IPS DF 6.9 (cell line): ENCODE results near the gene PNPLA3.
"Not testable (repeated sequence)": the region's sequence is repeated elsewhere in the genome, so short reads cannot be mapped to it uniquely, and the experiment has no call there.

Experiments
- DNase-seq: peaks from one replicate; pipeline ENCODE4 v3.0.0-alpha.2; 2013; ENCODE audit warnings: low read depth, low spot score
- H3K27ac ChIP-seq: one replicate; pipeline ENCODE4 v1.5.1; 2013; ENCODE audit warnings: low read length, control low read depth
- H3K27me3 ChIP-seq: 2 replicates; pipeline ENCODE4 v1.6.1; 2013; ENCODE audit warnings: mild to moderate bottlenecking, low read length; ENCODE audit not compliant: control insufficient read depth, insufficient read depth
- H3K36me3 ChIP-seq: 2 replicates; pipeline ENCODE4 v1.6.1; 2013; ENCODE audit warnings: low read length; ENCODE audit not compliant: control insufficient read depth, insufficient read depth
- H3K4me1 ChIP-seq: 2 replicates; pipeline ENCODE4 v1.6.1; 2013; ENCODE audit warnings: low read length; ENCODE audit not compliant: control insufficient read depth, insufficient read depth
- H3K4me3 ChIP-seq: 2 replicates; pipeline ENCODE4 v1.5.1; 2013; ENCODE audit warnings: mild to moderate bottlenecking, low read length
- H3K9me3 ChIP-seq: 2 replicates; pipeline ENCODE4 v1.6.1; 2013; ENCODE audit warnings: low read length, inconsistent platforms; ENCODE audit not compliant: control insufficient read depth, insufficient read depth
- WGBS: extraction: QIAGEN DNeasy Blood & Tissue Kit; methylation state at CpG from one replicate; pipeline ENCODE4 v1.1.7; 2013; ENCODE audit warnings: mixed read lengths, missing lambda C conversion rate; ENCODE audit not compliant: insufficient read length, insufficient coverage; 5-methylcytosine and 5-hydroxymethylcytosine counted together

Gene PNPLA3

DNA sequence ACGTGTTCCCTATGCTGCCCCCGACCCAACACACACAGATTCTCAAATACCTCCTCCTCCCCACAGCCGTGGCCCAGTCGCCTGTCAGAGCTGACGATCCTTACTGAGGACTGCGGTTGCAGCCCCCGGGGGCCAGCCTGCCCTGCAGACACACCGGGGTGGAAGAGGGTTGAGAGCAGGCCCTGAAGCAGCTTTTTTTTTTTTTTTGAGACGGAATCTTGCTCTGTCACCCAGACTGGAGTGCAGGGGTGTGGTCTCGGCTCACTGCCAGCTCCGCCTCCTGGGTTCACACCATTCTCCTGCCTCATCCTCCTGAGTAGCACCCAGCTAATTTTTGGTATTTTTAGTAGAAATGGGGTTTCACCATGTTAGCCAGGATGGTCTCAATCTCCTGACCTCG, 20.6 kb upstream of the PNPLA3 start:
- DNase-seq, H3K4me3 ChIP-seq, H3K27ac ChIP-seq, H3K9me3 ChIP-seq, H3K4me1 ChIP-seq, H3K36me3 ChIP-seq, H3K27me3 ChIP-seq: not testable (repeated sequence)
- no CpG with 5 or more reads among the region's 12 CpGs for WGBS

DNA sequence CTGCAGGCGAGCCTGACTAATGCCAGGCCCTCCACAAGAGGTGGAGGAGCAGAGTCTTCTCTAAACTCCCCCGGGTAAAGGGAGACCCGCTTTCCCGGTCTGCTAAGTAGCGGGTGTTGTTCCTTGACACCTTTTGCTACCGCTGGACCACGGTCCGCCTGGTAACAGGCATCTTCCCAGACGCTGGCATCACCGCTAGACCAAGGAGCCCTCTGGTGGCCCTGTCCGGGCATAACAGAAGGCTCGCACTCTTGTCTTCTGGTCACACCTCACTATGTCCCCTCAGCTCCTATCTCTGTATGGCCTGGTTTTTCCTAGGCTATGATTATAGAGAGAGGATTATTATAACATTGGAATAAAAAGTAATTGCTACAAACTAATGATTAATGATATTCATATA, 19.2 kb upstream of the PNPLA3 start:
- not testable (repeated sequence) for H3K27ac ChIP-seq, H3K27me3 ChIP-seq, H3K36me3 ChIP-seq, DNase-seq, H3K9me3 ChIP-seq, H3K4me1 ChIP-seq, H3K4me3 ChIP-seq
- WGBS = no CpG with 5 or more reads among the region's 12 CpGs

DNA sequence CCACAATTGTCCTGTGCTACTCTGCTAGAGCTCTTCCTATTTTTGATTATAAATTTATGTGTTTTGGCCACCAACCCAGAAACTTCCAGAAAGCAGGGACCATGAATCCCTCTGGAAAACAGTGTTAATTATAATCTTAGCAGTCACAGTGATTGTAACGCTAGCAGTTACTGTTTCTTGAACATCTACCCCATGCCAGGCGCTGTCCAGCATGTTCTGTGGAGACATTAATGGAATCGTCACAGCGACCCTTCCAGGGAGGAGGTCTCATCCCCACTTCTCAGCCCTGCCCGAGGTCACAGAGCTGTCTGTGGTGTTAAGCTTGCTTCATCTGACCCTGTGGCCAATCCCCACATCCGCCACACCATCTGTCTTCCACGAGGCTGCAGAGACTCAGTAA, 17.9 kb upstream of the PNPLA3 start:
- Histone ChIP-seq H3K4me3 (no peak overlapping the region), H3K27me3 (no peaks in the 10 kb centered on the region), H3K4me1 (no peaks in the 10 kb centered on the region), H3K27ac (no peak overlapping the region), H3K36me3 (no peaks in the 10 kb centered on the region), H3K9me3 (no peaks in the 10 kb centered on the region)
- no CpG with 5 or more reads among the region's 7 CpGs for WGBS
- DNase-seq = no peak

GRCh38 chr22:43909708-43910107, 13.9 kb upstream of the PNPLA3 start:
- no peak overlapping the region for H3K4me3 ChIP-seq
- no peaks in the 10 kb centered on the region for H3K27me3 ChIP-seq
- no CpG with 5 or more reads among the region's 1 CpG for WGBS
- H3K36me3 ChIP-seq = no peaks in the 10 kb centered on the region
- no peak overlapping the region for H3K27ac ChIP-seq
- no peaks in the 10 kb centered on the region for H3K9me3 ChIP-seq
- no peaks in the 10 kb centered on the region for H3K4me1 ChIP-seq
- DNase-seq = no peak

GRCh38 chr22:43910178-43910695, 13.4 kb upstream of the PNPLA3 start:
- Histone ChIP-seq H3K9me3 (no peaks in the 10 kb centered on the region), H3K27ac (no peak overlapping the region), H3K4me1 (no peaks in the 10 kb centered on the region), H3K27me3 (no peaks in the 10 kb centered on the region), H3K36me3 (no peaks in the 10 kb centered on the region), H3K4me3 (no peak overlapping the region)
- no peak for DNase-seq
- WGBS = no CpG with 5 or more reads among the region's 6 CpGs

DNA sequence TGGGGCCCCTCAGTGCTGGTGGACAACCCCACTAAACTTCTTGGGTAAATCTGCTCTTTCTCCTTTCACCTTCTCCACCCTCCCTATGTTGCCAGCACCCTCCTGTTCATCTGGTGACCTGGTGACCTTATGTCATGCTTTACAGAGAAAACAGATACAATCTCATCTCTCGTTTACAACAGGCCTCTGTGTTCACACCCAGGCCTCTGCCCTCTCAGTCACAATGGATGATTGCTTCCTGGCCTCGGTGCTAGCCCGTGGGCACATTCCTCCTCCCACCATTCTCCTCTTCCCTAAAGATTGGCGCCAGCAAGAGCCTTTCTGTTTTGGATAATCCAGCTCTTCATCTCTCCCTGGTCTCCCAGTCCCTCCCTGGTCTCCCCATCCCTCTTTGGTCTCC, 12.3 kb upstream of the PNPLA3 start:
- Histone ChIP-seq H3K27me3 (no peaks in the 10 kb centered on the region), H3K27ac (no peak overlapping the region), H3K4me1 (no peaks in the 10 kb centered on the region), H3K36me3 (no peaks in the 10 kb centered on the region), H3K4me3 (no peak overlapping the region), H3K9me3 (no peaks in the 10 kb centered on the region)
- no CpG with 5 or more reads among the region's 4 CpGs for WGBS
- DNase-seq = no peak

DNA sequence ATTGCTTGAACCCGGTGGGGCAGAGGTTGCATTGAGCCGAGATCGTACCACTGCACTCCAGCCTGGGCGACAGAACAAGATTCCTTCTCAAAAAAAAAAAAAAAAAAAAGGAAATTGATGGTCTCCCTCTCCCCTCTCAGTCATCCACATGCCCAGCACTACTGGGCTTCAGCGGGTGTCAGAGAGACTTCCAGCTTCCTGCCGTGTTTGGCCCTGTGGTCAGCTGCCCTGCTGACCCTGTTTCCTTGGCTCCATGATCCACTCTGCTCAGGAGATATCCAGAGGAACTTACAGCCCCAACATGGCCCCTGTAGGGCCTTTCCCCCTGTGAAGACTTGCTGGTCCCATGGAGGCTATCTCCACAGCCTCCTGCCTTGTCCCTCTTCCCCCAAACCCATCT, 6.1 kb upstream of the PNPLA3 start:
- H3K9me3 ChIP-seq = no peaks in the 10 kb centered on the region
- no peaks in the 10 kb centered on the region for H3K36me3 ChIP-seq
- no CpG with 5 or more reads among the region's 6 CpGs for WGBS
- no peak overlapping the region for H3K4me3 ChIP-seq
- no peak for DNase-seq
- no peaks in the 10 kb centered on the region for H3K27me3 ChIP-seq
- no peak overlapping the region for H3K27ac ChIP-seq
- H3K4me1 ChIP-seq = no peaks in the 10 kb centered on the region

GRCh38 chr22:43919106-43919973, 4.3 kb upstream of the PNPLA3 start:
- Histone ChIP-seq H3K4me3 (no peak overlapping the region), H3K4me1 (no peaks in the 10 kb centered on the region), H3K27me3 (no peaks in the 10 kb centered on the region), H3K9me3 (no peaks in the 10 kb centered on the region), H3K36me3 (no peaks in the 10 kb centered on the region), H3K27ac (no peak overlapping the region)
- DNase-seq = no peak
- WGBS = no CpG with 5 or more reads among the region's 16 CpGs

GRCh38 chr22:43921370-43921769, 2.2 kb upstream of the PNPLA3 start:
- Histone ChIP-seq H3K27me3 (no peaks in the 10 kb centered on the region), H3K9me3 (no peaks in the 10 kb centered on the region), H3K27ac (no peak overlapping the region), H3K4me1 (peaks cover 6% of the 10 kb centered on the region; the same call in 1 of the 2 replicates), H3K36me3 (0 out of 2 replicates have a peak, but pooled peaks cover 5% of the 10 kb centered on the region), H3K4me3 (no peak overlapping the region)
- DNase-seq = no peak
- WGBS = no CpG with 5 or more reads among the region's 4 CpGs

GRCh38 chr22:43922123-43922522, 1.5 kb upstream of the PNPLA3 start:
- WGBS = no CpG with 5 or more reads among the region's 3 CpGs

More at GRCh38 chr22:43922123-43922522, 1.5 kb upstream of the PNPLA3 start:
- Histone ChIP-seq H3K27ac (no peak overlapping the region), H3K27me3 (no peaks in the 10 kb centered on the region), H3K4me3 (no peak overlapping the region), H3K36me3 (0 out of 2 replicates have a peak, but pooled peaks cover 5% of the 10 kb centered on the region), H3K4me1 (peaks cover 6% of the 10 kb centered on the region; the same call in 1 of the 2 replicates), H3K9me3 (no peaks in the 10 kb centered on the region)
- no peak for DNase-seq
